ENCODE data around the gene VAV2. TPM values are rescaled to one million over a fixed set of nuclear protein-coding genes. Genes with fewer than 3 reads are reported as not detected.

VAV2 gene
- total and polyA plus RNA-seq, 9 of the 15 experiments (the other 6 are each of a cell fraction or from before 2014, with no cell fraction given), result 0.01 to 2.7 (median 1.0) TPM; not detected in 1

DNA sequence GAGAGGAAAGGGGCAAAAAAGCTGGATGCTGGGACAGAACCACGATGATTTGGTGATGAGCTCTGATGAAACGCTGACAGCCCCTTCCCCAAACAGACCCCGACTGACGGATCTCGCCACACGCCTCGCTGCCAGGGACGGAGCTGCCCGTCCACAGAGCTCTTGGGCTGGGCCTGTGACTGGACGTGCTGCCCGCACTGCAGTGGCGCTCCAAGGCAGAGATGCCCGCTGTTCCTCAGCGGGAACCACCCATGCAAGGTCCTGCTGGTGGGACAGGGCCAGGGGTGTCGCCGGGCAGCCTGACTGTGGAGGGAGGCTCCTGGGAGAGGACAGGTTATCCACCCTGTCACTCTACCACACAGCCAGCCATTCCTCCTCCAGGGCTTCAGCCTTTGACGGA is 187.9 kb downstream of the VAV2 start:
- Histone ChIP-seq H3K9me3 (replicated peaks; ENCODE audit: control insufficient read depth, insufficient read depth, low read depth, low read length) (no peaks in the 10 kb centered on the region), H3K27me3 (ENCODE audit: control insufficient read depth in 2 of 2, insufficient read depth in 2 of 2, low read length in 2 of 2) (peaks cover 20 to 90% of the 10 kb centered on the region in 2 experiments; a peak in 4 of 5 replicates), H2AFZ (ENCODE audit: low read depth, low read length) (no peak overlapping the region), H3K4me1 (replicated peaks in 1 of 2; ENCODE audit: control insufficient read depth in 2 of 2, insufficient read depth in 2 of 2, low read length in 2 of 2) (peaks cover 0 to 4% of the 10 kb centered on the region in 2 experiments; a peak in 1 of 5 replicates), H3K4me2 (ENCODE audit: insufficient read depth, low read length) (no peak overlapping the region), H4K20me1 (replicated peaks; ENCODE audit: control insufficient read depth, insufficient read depth, low read length) (peaks cover 17% of the 10 kb centered on the region), H3K79me2 (ENCODE audit: control insufficient read depth, insufficient read depth, low read length) (no peaks in the 10 kb centered on the region), H3K36me3 (ENCODE audit: control insufficient read depth, insufficient read depth, low read length) (no peaks in the 10 kb centered on the region), H3K9me1 (ENCODE audit: control insufficient read depth, insufficient read depth, low read length) (no peaks in the 10 kb centered on the region), H3K27ac (ENCODE audit: extremely low read depth, low read depth, low read length) (no peak overlapping the region), H3K4me3 (no peak overlapping the region), H3K9ac (ENCODE audit: insufficient read depth in 1 of 2, low read depth in 2 of 2, low read length in 2 of 2) (no peak overlapping the region)
- intact Hi-C loops (cut with micrococcal nuclease) (no loop called here), in situ Hi-C loops (cut with MboI) (no loop called here)
- ChIA-PET CTCF (ENCODE audit: low intra/inter-chr PET ratio) (no interaction called here), POLR2A (interaction anchor here (0.6 to 1.6 kb wide), 4 partner anchors 10 to 25 kb away, joined by 3 to 4 read pairs (median 3); no protein-coding TSS in a partner anchor)
- FAIRE-seq (no peak), ATAC-seq (peak; percentile 25; the same call in 1 of the 3 replicates), DNase-seq (ENCODE audit: extremely low read depth in 1 of 4, low spot score in 3 of 4) (no peak)
- no TSS peak for BruUV-seq (replicated peaks)
- no peak for TF ChIP-seq RBM22 (IDR thresholded peaks at IDR 0.05; ENCODE audit: low read depth, low read length, poor library complexity, severe bottlenecking)
- no peak for TF ChIP-seq MCM5 (IDR thresholded peaks at IDR 0.05; ENCODE audit: low read depth)
- no peak for TF ChIP-seq SPI1 (IDR thresholded peaks at IDR 0.05; ENCODE audit: borderline replicate concordance, low read depth, low read length)
- TF ChIP-seq, protein P1, sequence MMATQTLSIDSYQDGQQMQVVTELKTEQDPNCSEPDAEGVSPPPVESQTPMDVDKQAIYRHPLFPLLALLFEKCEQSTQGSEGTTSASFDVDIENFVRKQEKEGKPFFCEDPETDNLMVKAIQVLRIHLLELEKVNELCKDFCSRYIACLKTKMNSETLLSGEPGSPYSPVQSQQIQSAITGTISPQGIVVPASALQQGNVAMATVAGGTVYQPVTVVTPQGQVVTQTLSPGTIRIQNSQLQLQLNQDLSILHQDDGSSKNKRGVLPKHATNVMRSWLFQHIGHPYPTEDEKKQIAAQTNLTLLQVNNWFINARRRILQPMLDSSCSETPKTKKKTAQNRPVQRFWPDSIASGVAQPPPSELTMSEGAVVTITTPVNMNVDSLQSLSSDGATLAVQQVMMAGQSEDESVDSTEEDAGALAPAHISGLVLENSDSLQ (IDR thresholded peaks at IDR 0.05), result peak; percentile 79
- no peak for TF ChIP-seq SMC3 (conservative IDR thresholded peaks at IDR 0.05; ENCODE audit: insufficient read depth, low read depth, low read length)
- no peak for TF ChIP-seq RBM17 (IDR thresholded peaks at IDR 0.05; ENCODE audit: borderline replicate concordance, low read depth, low read length)
- 0% methylated on average over 17 of the region's 17 CpGs for WGBS (ENCODE audit: insufficient coverage, low coverage, missing lambda C conversion rate)

All from K562 (cell line).